Common myeloid progenitor, CD34-positive (primary cell): ENCODE data around the gene LSM6.

Source experiments
- CTCF ChIA-PET: fragments of 350-600 bp; sonication (Branson Sonifier 250); formaldehyde crosslinking; loops from one replicate; lab custom pipeline; 2021; ENCODE audit warnings: antibody characterized with exemption; lab: Charles Lee
- POLR2A ChIA-PET: fragments of 350-600 bp; sonication (Branson Sonifier 250); formaldehyde crosslinking; loops from one replicate; lab custom pipeline; 2021; ENCODE audit warnings: antibody characterized with exemption; lab: Charles Lee
- DNase-seq, 3 donors: peaks; one replicate each; pipeline versions ENCODE4 v3.0.0 to v3.0.0-alpha.2; 2013
- H3K27ac ChIP-seq, 2 experiments: 1 replicate in 1 of 2; 2 replicates in 1 of 2; pipeline ENCODE4 v1.7.0; 2013; ENCODE audit warnings: inconsistent platforms in 2 of 2, low read length in 2 of 2, mild to moderate bottlenecking in 2 of 2, low read depth in 1 of 2, moderate library complexity in 1 of 2; ENCODE audit not compliant: severe bottlenecking in 2 of 2, insufficient read depth in 1 of 2, poor library complexity in 1 of 2
- H3K27me3 ChIP-seq, 5 experiments: replicated peaks in 2 of 5; 1 replicate in 3 of 5; 2 replicates in 2 of 5; pipeline versions ENCODE4 v1.6.1 to v1.7.0; 2013; ENCODE audit warnings: low read length in 4 of 5, mild to moderate bottlenecking in 2 of 5, moderate library complexity in 2 of 5, inconsistent platforms in 1 of 5; ENCODE audit not compliant: insufficient read depth in 5 of 5, control insufficient read depth in 4 of 5
- H3K36me3 ChIP-seq, 4 experiments: 1 replicate in 2 of 4; 2 replicates in 2 of 4; pipeline versions ENCODE4 v1.6.1 to v1.7.0; 2013; ENCODE audit warnings: low read length in 3 of 4, control low read depth in 1 of 4, mild to moderate bottlenecking in 1 of 4; ENCODE audit not compliant: control insufficient read depth in 4 of 4, insufficient read depth in 4 of 4
- H3K4me1 ChIP-seq, 4 experiments: 1 replicate in 3 of 4; 2 replicates in 1 of 4; pipeline versions ENCODE4 v1.6.1 to v1.7.1; 2013; ENCODE audit warnings: low read length in 3 of 4, mild to moderate bottlenecking in 3 of 4, control low read depth in 1 of 4, inconsistent platforms in 1 of 4, moderate library complexity in 1 of 4; ENCODE audit not compliant: control insufficient read depth in 4 of 4, insufficient read depth in 4 of 4; ENCODE audit errors: control extremely low read depth in 1 of 4
- H3K4me3 ChIP-seq, 7 experiments: 1 replicate in 4 of 7; 2 replicates in 3 of 7; pipeline versions ENCODE4 v1.5.1 to v1.7.0; 2013; ENCODE audit warnings: mild to moderate bottlenecking in 7 of 7, low read length in 6 of 7, moderate library complexity in 6 of 7, inconsistent platforms in 2 of 7, low read depth in 2 of 7, control low read depth in 1 of 7; ENCODE audit not compliant: insufficient read depth in 4 of 7, control insufficient read depth in 1 of 7; ENCODE audit errors: extremely low read depth in 1 of 7
- H3K9me3 ChIP-seq, 5 experiments: 1 replicate in 4 of 5; 2 replicates in 1 of 5; pipeline versions ENCODE4 v1.6.1 to v1.7.1; 2013; ENCODE audit warnings: low read length in 4 of 5, mild to moderate bottlenecking in 2 of 5, inconsistent platforms in 1 of 5, low read depth in 1 of 5, moderate library complexity in 1 of 5; ENCODE audit not compliant: control insufficient read depth in 4 of 5, insufficient read depth in 2 of 5; ENCODE audit errors: control extremely low read depth in 1 of 5
- WGBS: methylation state at CpG from one replicate; pipeline ENCODE4 v1.1.5; 2013; ENCODE audit not compliant: insufficient coverage; 5-methylcytosine and 5-hydroxymethylcytosine counted together

LSM6 gene

GRCh38 chr4:146186041-146186440 lies 10.5 kb downstream of the LSM6 start:
- H3K36me3 ChIP-seq, result peaks cover 13 to 59% (median 40%) of the 10 kb centered on the region in 4 experiments
- WGBS, result 100% methylated on average over 1 of the region's 4 CpGs
- CTCF ChIA-PET, result no interaction called here
- no peaks in the 10 kb centered on the region for H3K9me3 ChIP-seq
- no peaks in the 10 kb centered on the region for H3K27me3 ChIP-seq
- no peak for DNase-seq
- no peak overlapping the region for H3K4me3 ChIP-seq
- H3K27ac ChIP-seq, result no peak overlapping the region
- POLR2A ChIA-PET, result no interaction called here
- H3K4me1 ChIP-seq, result no peaks in the 10 kb centered on the region

GRCh38 chr4:146186596-146186995 lies 11.1 kb downstream of the LSM6 start:
- H3K36me3 ChIP-seq, result peaks cover 13 to 65% (median 42%) of the 10 kb centered on the region in 4 experiments
- H3K27ac ChIP-seq, result no peak overlapping the region
- H3K9me3 ChIP-seq, result no peaks in the 10 kb centered on the region
- no peak for DNase-seq
- no peak overlapping the region for H3K4me3 ChIP-seq
- no peaks in the 10 kb centered on the region for H3K27me3 ChIP-seq
- ChIA-PET CTCF (no interaction called here), POLR2A (no interaction called here)
- H3K4me1 ChIP-seq, result no peaks in the 10 kb centered on the region
- WGBS, result 90% methylated on average over 2 of the region's 3 CpGs

- CTCF ChIA-PET, result no interaction called here
- no peak overlapping the region for H3K4me3 ChIP-seq
- H3K27ac ChIP-seq, result no peak overlapping the region
- 86% methylated on average over 1 of the region's 2 CpGs for WGBS
- peaks cover 15 to 61% (median 30%) of the 10 kb centered on the region in 4 experiments for H3K36me3 ChIP-seq
- H3K27me3 ChIP-seq, result no peaks in the 10 kb centered on the region
- POLR2A ChIA-PET, result no interaction called here
- H3K9me3 ChIP-seq, result no peaks in the 10 kb centered on the region
- DNase-seq, result no peak
- no peaks in the 10 kb centered on the region for H3K4me1 ChIP-seq
These were observed 14.9 kb downstream of the LSM6 start for GRCh38 chr4:146190456-146190855.

GRCh38 chr4:146191766-146192458 lies 16.4 kb downstream of the LSM6 start:
- ChIA-PET CTCF (no interaction called here), POLR2A (no interaction called here)
- WGBS, result 96% methylated on average over 8 of the region's 9 CpGs
- no peak overlapping the region for H3K4me3 ChIP-seq
- H3K9me3 ChIP-seq, result no peaks in the 10 kb centered on the region
- no peaks in the 10 kb centered on the region for H3K4me1 ChIP-seq
- no peak for DNase-seq
- no peak overlapping the region for H3K27ac ChIP-seq
- no peaks in the 10 kb centered on the region for H3K27me3 ChIP-seq
- peaks cover 13 to 55% (median 24%) of the 10 kb centered on the region in 4 experiments for H3K36me3 ChIP-seq

GRCh38 chr4:146193628-146194027 lies 18.1 kb downstream of the LSM6 start:
- Histone ChIP-seq H3K27ac (no peak overlapping the region), H3K36me3 (peaks cover 10 to 38% (median 12%) of the 10 kb centered on the region in 4 experiments), H3K4me1 (no peaks in the 10 kb centered on the region), H3K27me3 (no peaks in the 10 kb centered on the region), H3K9me3 (no peaks in the 10 kb centered on the region), H3K4me3 (no peak overlapping the region)
- POLR2A ChIA-PET, result no interaction called here
- WGBS, result 100% methylated on average over 3 of the region's 5 CpGs
- CTCF ChIA-PET, result no interaction called here
- DNase-seq, result no peak

GRCh38 chr4:146194212-146194611 lies 18.7 kb downstream of the LSM6 start:
- Histone ChIP-seq H3K4me3 (no peak overlapping the region), H3K9me3 (no peaks in the 10 kb centered on the region), H3K27ac (no peak overlapping the region), H3K4me1 (no peaks in the 10 kb centered on the region), H3K27me3 (no peaks in the 10 kb centered on the region), H3K36me3 (peaks cover 10 to 32% (median 12%) of the 10 kb centered on the region in 4 experiments)
- POLR2A ChIA-PET, result no interaction called here
- no peak for DNase-seq
- CTCF ChIA-PET, result no interaction called here

- Histone ChIP-seq H3K27ac (no peak overlapping the region), H3K4me1 (no peaks in the 10 kb centered on the region), H3K36me3 (no peaks in the 10 kb centered on the region), H3K9me3 (peaks cover 0 to 4% (median 0%) of the 10 kb centered on the region in 5 experiments), H3K27me3 (peaks cover 0 to 2% (median 0%) of the 10 kb centered on the region in 5 experiments), H3K4me3 (no peak overlapping the region)
- ChIA-PET CTCF (no interaction called here), POLR2A (no interaction called here)
- no CpG with 5 or more reads among the region's 2 CpGs for WGBS
- no peak for DNase-seq
These were observed 27.1 kb downstream of the LSM6 start for GRCh38 chr4:146202665-146203064.
